RWPE1 (cell line): ENCODE data around the gene CCL20.

ENCODE experiments used
- CTCF ChIA-PET: fragments of 350-600 bp; sonication (Branson Sonifier 250); formaldehyde crosslinking; extraction: SDS; loops from one replicate; lab custom pipeline; 2021; lab: Yijun Ruan, JAX
- POLR2A ChIA-PET: fragments of 400-600 bp; formaldehyde crosslinking; extraction: SDS; loops from one replicate; lab custom pipeline; 2020; ENCODE audit warnings: antibody characterized with exemption; ENCODE audit not compliant: low non-redundant PET; lab: Yijun Ruan, JAX
- DNase-seq: peaks from one replicate; pipeline ENCODE4 v3.0.0; 2012; ENCODE audit warnings: low spot score
- H3K27ac ChIP-seq: fragments of 450-650 bp; 2 replicates; pipeline ENCODE4 v1.5.1; 2017
- CTCF ChIP-seq: fragments of 450-650 bp; conservative IDR thresholded peaks from 2 replicates; pipeline ENCODE4 v1.5.1; 2017; ENCODE audit warnings: low read depth, mild to moderate bottlenecking

Gene CCL20

GRCh38 chr2:227846831-227847230 is 33.2 kb downstream of the CCL20 start:
- TF ChIP-seq CTCF = no peak
- DNase-seq = no peak
- H3K27ac ChIP-seq = no peak overlapping the region
- ChIA-PET CTCF (no interaction called here), POLR2A (no interaction called here)

- no peak for DNase-seq
- POLR2A ChIA-PET = no interaction called here
- CTCF ChIA-PET = no interaction called here
- no peak overlapping the region for H3K27ac ChIP-seq
- TF ChIP-seq CTCF = no peak
Measured at GRCh38 chr2:227848146-227848545, 34.5 kb downstream of the CCL20 start.

GRCh38 chr2:227848586-227848985 is 34.9 kb downstream of the CCL20 start:
- no peak overlapping the region for H3K27ac ChIP-seq
- peak; percentile 60 for DNase-seq
- POLR2A ChIA-PET = no interaction called here
- no peak for TF ChIP-seq CTCF
- CTCF ChIA-PET = no interaction called here

- no peak for TF ChIP-seq CTCF
- peak; percentile 66 for DNase-seq
- ChIA-PET CTCF (no interaction called here), POLR2A (no interaction called here)
- no peak overlapping the region for H3K27ac ChIP-seq
Measured at GRCh38 chr2:227849906-227850305, 36.3 kb downstream of the CCL20 start.

GRCh38 chr2:227853204-227853629 is 39.6 kb downstream of the CCL20 start:
- peak; percentile 76 for DNase-seq
- ChIA-PET POLR2A (no interaction called here), CTCF (interaction anchor here (1.2 kb wide), 1 partner anchor 9 kb away, joined by 6 read pairs; no protein-coding TSS in a partner anchor)
- H3K27ac ChIP-seq = peak overlapping the region; percentile 57; the same call in 1 of the 2 replicates
- no peak for TF ChIP-seq CTCF

GRCh38 chr2:227853765-227854271 is 40.2 kb downstream of the CCL20 start:
- peak overlapping the region; percentile 57; the same call in 1 of the 2 replicates for H3K27ac ChIP-seq
- no peak for DNase-seq
- CTCF ChIA-PET = interaction anchor here (0.7 to 1.2 kb wide), 2 partner anchors 9 to 39 kb away, joined by 3 to 6 read pairs; no protein-coding TSS in a partner anchor
- POLR2A ChIA-PET = no interaction called here
- TF ChIP-seq CTCF = no peak
